ENCODE results near the gene CSF1R.

Gene CSF1R

GRCh38 chr5:150121448-150122157 is 35.2 kb upstream of the CSF1R start:
- H3K36me3 ChIP-seq (ENCODE audit: control insufficient read depth in 2 of 2, insufficient read depth in 1 of 2, low read length in 2 of 2): no peaks in the 10 kb centered on the region
- no peak overlapping the region for H3K4me3 ChIP-seq (ENCODE audit: low read depth, low read length)
- H3K4me1 ChIP-seq (ENCODE audit: control insufficient read depth, insufficient read depth, low read length): no peaks in the 10 kb centered on the region
- no peaks in the 10 kb centered on the region for H3K9me3 ChIP-seq (ENCODE audit: control insufficient read depth, insufficient read depth, low read depth, low read length)
- ChIA-PET CTCF (interaction anchor here (0.8 to 1.5 kb wide), 4 partner anchors 10 to 290 kb away, joined by 3 to 5 read pairs (median 3); no protein-coding TSS in a partner anchor), POLR2A (interaction anchor here (0.6 kb wide), 1 partner anchor 57 kb away, joined by 3 read pairs; no protein-coding TSS in a partner anchor)
- no peak for TF ChIP-seq ZFP41 (tag by site-specific recombination; IDR thresholded peaks at IDR 0.05; ENCODE audit: borderline replicate concordance)
- TF ChIP-seq REST (tag by site-specific recombination; IDR thresholded peaks at IDR 0.05): no peak
- TF ChIP-seq ZNF138 (tag by site-specific recombination; IDR thresholded peaks at IDR 0.05; ENCODE audit: borderline replicate concordance): no peak
- TF ChIP-seq ZBTB48 (tag by site-specific recombination; IDR thresholded peaks at IDR 0.05): no peak
- no peak for TF ChIP-seq OVOL3 (tag by site-specific recombination; IDR thresholded peaks at IDR 0.05)
- TF ChIP-seq MEIS1 (CRISPR knock-in tag; IDR thresholded peaks at IDR 0.05; ENCODE audit: borderline replicate concordance): no peak
- TF ChIP-seq ZNF518A (tag by site-specific recombination; conservative IDR thresholded peaks at IDR 0.05; ENCODE audit: low read depth): no peak
- no peak for TF ChIP-seq ZNF433 (tag by site-specific recombination; IDR thresholded peaks at IDR 0.05; ENCODE audit: low read depth)
- no peak for TF ChIP-seq PATZ1 (tag by site-specific recombination; IDR thresholded peaks at IDR 0.05)
- TF ChIP-seq SALL2 (tag by site-specific recombination; IDR thresholded peaks at IDR 0.05; ENCODE audit: borderline replicate concordance): no peak
- no peak for TF ChIP-seq ZNF692 (tag by site-specific recombination; IDR thresholded peaks at IDR 0.05)
- TF ChIP-seq CTCF (tag by site-specific recombination; IDR thresholded peaks at IDR 0.05): no peak
- no peak for TF ChIP-seq ZNF155 (tag by site-specific recombination; IDR thresholded peaks at IDR 0.05)
- no peak for TF ChIP-seq ZNF548 (tag by site-specific recombination; IDR thresholded peaks at IDR 0.05)
- no peak overlapping the region for H3K27ac ChIP-seq (ENCODE audit: extremely low read depth, low read depth, low read length)

Data from HEK293 (cell line).